Ramos (cell line): Measurements from ENCODE around the gene KCNH3.
"Not testable (repeated sequence)": the region's sequence is repeated elsewhere in the genome, so short reads cannot be mapped to it uniquely, and the experiment has no call there.

Source experiments
- in situ Hi-C: fragments of 300-500 bp; cut with MboI; formaldehyde crosslinking; loops from one replicate; pipeline ENCODE4 v1.14.3; 2022; ENCODE audit warnings: low sequenced_read_pairs; ENCODE audit not compliant: unreplicated experiment

Gene KCNH3

DNA sequence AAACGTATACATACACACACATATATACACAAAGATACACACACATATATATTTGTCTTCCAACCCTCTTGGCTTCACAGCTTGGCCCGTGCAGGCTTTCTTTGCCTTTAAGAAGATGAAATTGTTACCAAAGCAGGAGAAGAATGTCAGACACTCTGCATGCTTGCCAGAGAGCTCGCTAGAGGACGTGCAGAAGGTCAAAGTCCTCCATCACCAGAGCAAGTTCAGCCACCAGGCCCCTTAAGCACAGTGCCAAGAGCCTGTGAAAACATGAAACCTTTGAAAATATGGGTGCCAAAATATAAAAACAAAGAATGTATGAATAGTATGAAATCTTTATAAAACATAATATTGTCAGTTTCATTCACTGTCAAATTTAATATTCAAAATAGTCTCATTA, 44.0 kb downstream of the KCNH3 start:
- in situ Hi-C loops = no loop called here

DNA sequence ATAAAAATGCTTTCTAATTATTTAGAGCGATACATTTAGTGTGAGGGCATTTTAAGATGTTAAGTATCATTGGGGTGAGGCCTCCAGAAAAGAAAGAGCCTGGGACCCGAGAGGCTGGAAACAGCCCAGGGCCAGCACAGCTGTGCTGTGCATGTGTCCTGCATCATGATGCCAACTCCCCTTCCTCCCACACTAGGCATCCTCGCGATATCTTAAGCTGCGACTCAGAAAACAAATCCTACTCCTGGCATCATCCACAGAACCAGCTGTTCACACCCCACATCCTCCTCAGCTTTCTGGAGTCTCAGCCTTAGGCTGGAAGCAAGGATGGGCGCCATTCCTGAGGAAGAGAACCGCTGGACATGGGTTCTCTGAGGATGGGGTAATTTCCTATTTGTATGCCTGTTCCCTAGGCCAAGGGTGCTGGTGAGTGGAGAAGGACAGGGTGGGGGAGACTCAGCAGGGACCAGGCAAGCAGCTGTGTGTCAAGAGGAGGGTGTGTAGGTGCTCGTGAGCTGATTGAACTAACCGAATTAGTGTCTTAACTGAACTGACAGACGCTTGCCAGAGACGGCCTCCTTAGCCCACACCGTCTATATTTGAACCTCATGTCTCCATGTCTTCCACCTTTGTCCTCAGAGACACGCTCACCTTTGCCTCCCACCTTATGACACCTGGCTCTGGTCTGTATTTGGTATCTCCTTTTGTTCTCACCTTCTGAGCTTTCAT, 44.7 kb downstream of the KCNH3 start:
- in situ Hi-C loops = no loop called here

DNA sequence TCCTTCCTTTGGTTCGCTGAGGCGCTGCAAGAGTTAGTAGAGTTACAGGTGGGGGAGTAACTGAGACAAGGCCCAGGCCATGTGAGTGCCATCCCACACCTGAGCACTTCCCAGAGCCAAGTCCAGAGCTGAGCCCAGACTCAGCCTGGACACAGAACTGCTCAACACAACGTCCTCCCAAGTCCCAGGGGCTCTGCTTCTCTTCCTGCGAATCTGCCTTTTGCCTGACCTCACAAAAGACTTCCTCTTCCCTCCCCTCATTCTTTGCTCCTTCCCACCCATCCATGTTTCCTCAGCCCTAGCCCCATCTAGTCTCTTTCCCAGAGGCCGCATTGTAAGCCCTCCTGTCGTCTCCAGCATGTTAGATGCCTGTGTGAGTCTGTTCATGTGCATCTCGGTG, 45.8 kb downstream of the KCNH3 start:
- in situ Hi-C loops = no loop called here

DNA sequence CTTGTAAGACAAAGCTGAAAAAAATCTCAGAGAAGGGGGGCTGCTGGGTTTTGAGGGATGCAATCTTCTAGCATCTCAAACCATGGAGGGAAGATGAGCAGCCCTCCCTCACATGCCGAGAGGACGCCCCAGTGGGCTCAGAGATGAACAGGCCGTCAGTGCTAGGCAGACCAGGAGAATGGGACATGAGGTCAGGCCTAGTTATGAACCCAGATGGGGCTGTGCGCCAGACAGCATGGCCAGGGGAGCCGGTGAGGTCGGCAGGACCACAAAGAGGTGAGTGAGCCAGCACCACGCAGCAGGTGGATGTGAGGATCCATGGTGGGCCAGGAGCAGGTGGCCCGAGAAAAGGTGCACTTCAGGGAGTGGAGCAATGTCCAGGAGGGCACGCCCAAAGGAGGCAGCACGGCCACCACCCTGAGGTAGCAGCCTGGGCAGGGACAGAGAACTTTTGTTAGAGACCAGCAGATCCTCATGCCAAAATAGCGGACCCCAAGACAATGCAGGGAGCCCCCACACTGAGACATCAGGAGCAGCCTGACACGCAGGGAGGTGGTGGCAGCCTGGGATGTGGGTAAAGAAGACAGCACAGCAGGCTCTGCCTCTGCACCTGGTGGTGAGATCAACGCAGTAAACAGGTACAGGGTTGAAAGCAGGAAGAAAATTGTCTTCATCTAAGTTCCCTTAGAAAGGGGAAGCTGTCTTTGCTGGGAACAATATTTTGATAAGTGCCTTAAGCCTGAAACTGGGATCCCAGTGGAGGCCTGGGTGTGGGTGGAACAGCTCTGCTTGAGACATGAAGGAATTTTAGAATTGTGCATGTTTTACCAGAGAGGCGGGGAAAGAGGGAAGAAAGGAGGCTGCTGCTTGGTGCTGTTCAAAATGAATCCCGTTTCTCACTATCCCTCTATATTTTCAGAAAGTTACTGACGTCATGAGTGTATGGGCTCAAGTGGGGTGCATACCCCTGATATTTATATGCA, 46.9 kb downstream of the KCNH3 start:
- in situ Hi-C loops = no loop called here

DNA sequence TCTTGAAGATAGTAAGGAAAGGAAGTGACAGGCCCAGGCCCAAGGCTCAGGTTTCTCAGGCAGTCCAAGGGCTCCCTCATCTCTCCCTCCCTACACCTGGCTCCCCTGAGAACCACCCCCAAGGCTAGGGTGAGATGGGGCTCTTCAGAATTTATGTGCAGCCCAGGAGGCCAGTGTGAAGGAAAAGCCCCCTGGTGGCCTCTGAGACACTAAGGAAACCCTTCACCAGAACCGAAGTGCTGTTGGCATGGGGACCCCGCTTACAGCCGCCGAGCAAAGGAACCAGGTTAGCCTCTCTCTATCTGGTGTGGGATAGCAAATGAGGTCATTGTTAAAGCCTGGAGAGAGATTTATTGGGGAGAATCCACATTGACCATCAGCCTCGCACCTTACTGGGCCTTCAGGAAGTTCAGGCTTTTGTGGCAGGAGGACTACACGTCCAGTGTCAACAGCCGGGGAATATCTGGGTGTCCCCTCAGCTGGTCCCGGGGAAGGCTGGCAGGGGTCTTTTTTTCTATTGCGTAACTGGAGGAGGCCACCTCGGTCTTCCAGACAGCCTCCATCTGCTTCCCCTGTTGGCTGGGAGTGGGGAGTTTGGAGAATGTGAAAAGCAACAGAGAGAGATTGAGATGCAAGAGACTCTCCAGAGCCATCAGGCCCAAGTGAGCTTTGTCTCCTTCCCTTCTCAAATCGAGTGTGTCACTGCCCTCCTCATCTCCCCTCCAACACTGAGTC, 48.5 kb downstream of the KCNH3 start:
- in situ Hi-C loops = no loop called here

DNA sequence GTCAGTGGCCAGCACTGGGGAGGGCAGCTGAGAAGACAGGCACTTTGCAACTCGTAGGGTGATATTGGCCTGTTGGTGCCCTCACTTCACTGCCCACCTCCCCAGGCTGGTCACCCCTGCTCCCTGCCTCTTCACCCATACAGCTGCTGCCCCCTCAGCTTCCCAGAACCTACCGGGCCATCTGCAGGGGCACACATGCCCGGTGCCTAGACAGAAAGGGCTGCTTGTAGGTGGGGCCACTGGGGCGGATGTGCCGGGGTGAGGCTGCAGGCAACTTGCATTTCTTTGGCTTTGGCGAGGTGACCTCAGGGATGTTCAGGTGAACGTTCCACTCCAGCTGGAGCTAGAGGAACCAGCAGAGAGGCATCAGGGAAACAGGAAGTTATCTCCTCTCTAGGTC, 49.5 kb downstream of the KCNH3 start:
- in situ Hi-C loops = no loop called here

DNA sequence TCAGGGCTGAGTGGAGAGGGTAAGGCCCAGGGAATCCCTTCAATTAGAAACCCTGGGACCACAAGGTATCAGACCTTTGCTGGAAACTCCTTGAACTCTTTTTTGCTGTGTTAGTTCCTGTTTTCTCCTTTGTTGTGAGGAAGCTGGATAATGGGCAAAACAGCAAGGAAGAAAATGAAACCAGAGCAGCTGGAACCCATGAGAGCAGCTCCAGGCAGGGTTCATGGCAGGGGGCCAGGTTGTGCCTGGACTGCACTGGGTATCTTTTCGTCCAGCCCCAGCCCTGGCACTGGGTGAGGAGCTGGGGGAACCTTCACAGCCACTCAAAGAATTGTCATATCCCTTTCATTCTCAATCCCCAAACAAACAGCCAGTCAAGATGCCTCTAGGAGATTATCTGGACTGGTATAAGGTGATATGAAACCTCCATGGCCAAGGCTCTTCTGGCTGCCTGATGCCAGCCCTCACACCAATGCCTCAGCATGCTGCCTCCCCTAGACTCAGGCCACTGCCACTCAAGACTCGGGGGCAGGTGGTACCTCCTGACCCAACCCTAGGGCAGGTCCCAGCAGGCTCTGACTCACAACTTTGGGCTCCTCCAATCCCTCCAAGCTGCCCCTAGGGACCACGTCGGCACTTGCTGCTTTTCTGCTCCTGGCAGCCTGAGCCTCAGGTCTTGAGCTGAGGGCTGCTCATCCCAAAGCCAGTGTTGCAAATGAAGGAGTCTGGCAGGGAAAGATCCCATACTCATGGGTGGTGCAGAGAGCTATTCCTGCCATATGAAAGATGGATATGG, 50.1 kb downstream of the KCNH3 start:
- in situ Hi-C loops = no loop called here

DNA sequence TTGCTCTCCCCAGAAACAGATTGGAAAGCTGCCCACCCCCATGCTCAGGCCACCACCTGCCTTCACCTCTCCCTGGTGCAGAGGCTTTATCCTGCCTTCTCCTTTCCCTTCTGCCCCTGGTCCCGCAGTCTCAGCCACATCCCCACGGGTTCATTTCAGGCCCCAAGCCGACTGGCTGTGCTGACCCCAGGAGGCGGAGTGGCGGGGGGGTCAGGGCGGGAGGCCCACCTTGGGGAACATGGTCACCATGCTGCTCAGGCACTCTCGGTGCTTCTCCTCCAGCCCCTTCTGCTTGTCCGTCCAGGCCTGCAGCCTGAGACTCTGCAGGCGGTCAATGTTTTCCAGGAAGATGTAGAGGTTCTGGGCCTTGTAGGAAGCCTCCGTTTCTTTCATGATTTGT, 59.7 kb downstream of the KCNH3 start:
- in situ Hi-C loops = no loop called here

DNA sequence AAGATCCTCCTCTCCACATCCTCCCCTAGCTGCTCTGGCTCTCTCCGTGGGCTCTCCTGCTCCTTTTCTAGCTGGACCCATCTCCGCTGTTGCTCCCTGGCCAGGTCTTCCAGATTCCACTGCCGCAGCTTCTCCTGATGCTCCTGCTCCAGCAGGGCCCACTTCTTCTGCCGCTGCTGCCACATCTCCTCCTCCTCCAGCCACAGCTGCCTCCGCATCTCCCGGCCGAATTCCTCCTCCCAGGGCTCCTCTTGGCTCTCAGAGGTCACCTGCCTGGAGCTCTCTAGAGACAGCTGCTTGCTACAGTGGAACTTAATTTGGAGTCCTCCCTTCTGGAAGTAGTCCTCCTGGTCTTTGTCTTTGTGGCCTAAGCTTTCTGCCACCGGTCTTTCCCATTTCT, 61.1 kb downstream of the KCNH3 start:
- in situ Hi-C loops = no loop called here

DNA sequence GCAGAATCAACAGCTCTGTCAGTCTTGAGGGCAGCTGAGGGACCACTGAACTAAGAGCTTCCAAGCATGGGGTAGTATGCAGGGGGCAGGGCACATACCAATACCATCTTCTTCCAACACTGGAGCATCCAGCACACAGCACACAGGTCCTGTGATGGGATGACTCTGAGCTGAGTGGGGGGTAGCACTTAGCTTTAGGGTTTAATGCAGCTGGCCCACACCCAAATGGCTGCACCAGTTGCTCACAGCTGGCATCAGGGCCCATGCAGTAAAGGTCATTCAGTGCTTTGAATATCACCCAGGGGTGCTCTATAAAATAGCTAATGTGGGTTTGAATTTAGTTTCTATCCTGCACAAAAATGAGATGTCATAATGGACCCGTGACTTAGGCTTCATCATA, 64.9 kb downstream of the KCNH3 start:
- in situ Hi-C loops = no loop called here

DNA sequence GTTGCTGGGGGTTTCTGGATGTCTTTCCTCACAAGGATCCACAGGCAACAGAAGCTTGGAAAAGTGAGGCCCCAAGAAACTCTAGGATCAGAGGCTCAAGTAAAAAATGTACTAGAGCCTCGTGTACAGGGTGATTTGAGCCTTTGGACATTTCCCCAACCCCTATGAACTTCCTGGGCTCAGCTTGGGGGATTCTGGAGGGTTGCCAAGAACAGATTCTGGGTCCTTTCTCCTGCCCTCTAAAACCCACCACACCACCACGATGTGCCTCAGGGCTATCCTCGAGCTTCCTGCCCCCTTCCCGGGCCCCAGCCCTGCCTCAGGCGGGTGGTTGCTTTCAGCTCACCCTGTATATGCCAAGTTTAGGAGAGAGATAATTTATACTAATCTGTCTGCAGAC, 66.0 kb downstream of the KCNH3 start:
- in situ Hi-C loops = no loop called here

DNA sequence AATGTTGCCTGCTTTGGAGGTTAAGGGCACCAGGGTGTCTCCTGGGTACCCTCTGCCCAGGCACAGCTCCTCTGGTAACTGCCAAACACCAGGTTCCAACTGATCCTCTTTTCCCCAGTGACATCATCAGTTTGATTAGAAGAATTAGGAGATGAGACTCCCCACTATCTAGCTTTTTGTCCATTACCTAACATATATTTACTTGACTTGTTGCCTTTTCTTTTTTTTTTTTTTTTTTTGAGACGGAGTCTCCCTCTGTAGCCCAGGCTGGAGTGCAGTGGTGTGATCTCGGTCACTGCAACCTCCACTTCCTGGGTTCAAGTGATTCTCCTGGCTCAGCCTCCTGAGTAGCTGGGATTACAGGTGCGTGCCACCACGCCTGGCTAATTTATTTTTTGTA, 66.7 kb downstream of the KCNH3 start, which contains the start of gene FAM186B:
Gene FAM186B, minus strand, starts transcription at position 101 of the 400 bp plus-strand sequence. CDS start 162 bp downstream, outside the sequence.
- in situ Hi-C loops = not testable (repeated sequence)
